Endothelial cell of umbilical vein (primary cell): ENCODE data around the gene ANKK1. TPM values are rescaled to one million over a fixed set of nuclear protein-coding genes. Genes with fewer than 3 reads are reported as not detected.

Experiments used
- BruUV-seq: library from RNA; stranded (reverse); fragments of 400-500 nt; replicated peaks from 2 replicates; lab custom pipeline; 2021; lab: Mats Ljungman, UMichigan
- CTCF ChIA-PET: fragments of 300-600, 350-600 bp; sonication (Branson Sonifier 250); formaldehyde crosslinking; loops from one replicate; lab custom pipeline; 2021; ENCODE audit warnings: antibody characterized with exemption, inconsistent platforms; lab: Charles Lee
- POLR2A ChIA-PET: fragments of 300-600, 350-600 bp; sonication (Branson Sonifier 250); formaldehyde crosslinking; loops from one replicate; lab custom pipeline; 2021; ENCODE audit warnings: antibody characterized with exemption, inconsistent platforms; lab: Charles Lee
- DNase-seq: peaks from one replicate; pipeline ENCODE4 v3.0.0-alpha.2; 2011; ENCODE audit warnings: low read depth, low spot score
- FAIRE-seq: peaks from 2 replicates; lab custom pipeline; 2011; peaks lifted over from hg19 to GRCh38; lab: Jason Lieb, UNC
- H2AFZ ChIP-seq: 2 replicates; pipeline ENCODE4 v1.6.0; 2012; ENCODE audit warnings: low read depth, low read length, control low read depth, inconsistent platforms
- H3K27ac ChIP-seq: 2 replicates; pipeline ENCODE4 v1.5.1; 2011; ENCODE audit warnings: low read depth, mild to moderate bottlenecking, control low read depth, low read length, moderate library complexity; ENCODE audit not compliant: insufficient read depth
- H3K27me3 ChIP-seq, 2 experiments: 2 replicates each; pipeline versions ENCODE4 v1.6.0 to v1.6.1; 2011; ENCODE audit warnings: low read length in 2 of 2, mixed read lengths in 1 of 2; ENCODE audit not compliant: control insufficient read depth in 2 of 2, insufficient read depth in 2 of 2
- H3K36me3 ChIP-seq, 2 experiments: 2 replicates in 1 of 2; 3 replicates in 1 of 2; pipeline ENCODE4 v1.5.1; 2011; ENCODE audit warnings: low read length in 2 of 2, mild to moderate bottlenecking in 1 of 2, moderate library complexity in 1 of 2; ENCODE audit not compliant: control insufficient read depth in 2 of 2, insufficient read depth in 2 of 2; ENCODE audit errors: extremely low read depth in 1 of 2
- H3K4me1 ChIP-seq: 3 replicates; pipeline ENCODE4 v1.5.1; 2011; ENCODE audit warnings: mild to moderate bottlenecking, low read length; ENCODE audit not compliant: control insufficient read depth, insufficient read depth; ENCODE audit errors: extremely low read depth
- H3K4me2 ChIP-seq: 2 replicates; pipeline ENCODE4 v1.6.1; 2011; ENCODE audit warnings: low read length, control low read depth, mixed read lengths; ENCODE audit not compliant: insufficient read depth
- H3K4me3 ChIP-seq, 3 experiments: fragments of 200-600 bp in 1 of 3; sonication (generic), shearing (Covaris generic) in 1 of 3; replicated peaks in 1 of 3; 2 replicates each; pipeline ENCODE4 v1.5.1; 2011 to 2016; ENCODE audit warnings: control low read depth in 3 of 3, low read length in 3 of 3, mild to moderate bottlenecking in 2 of 3, inconsistent platforms in 1 of 3, low read depth in 1 of 3, moderate library complexity in 1 of 3; ENCODE audit not compliant: insufficient read depth in 1 of 3
- H3K79me2 ChIP-seq: 2 replicates; pipeline ENCODE4 v1.6.0; 2012; ENCODE audit warnings: low read length, inconsistent platforms; ENCODE audit not compliant: control insufficient read depth, insufficient read depth
- H3K9ac ChIP-seq: replicated peaks from 2 replicates; pipeline ENCODE3; 2011; ENCODE audit warnings: low read length, control low read depth; ENCODE audit not compliant: insufficient read depth; ENCODE audit errors: extremely low read depth
- H3K9me1 ChIP-seq: replicated peaks from 3 replicates; pipeline ENCODE4 v1.6.0; 2011; ENCODE audit warnings: mild to moderate bottlenecking, low read length; ENCODE audit not compliant: control insufficient read depth, insufficient read depth; ENCODE audit errors: extremely low read depth
- H3K9me3 ChIP-seq: replicated peaks from 2 replicates; pipeline ENCODE4 v1.5.1; 2012; ENCODE audit warnings: low read length, inconsistent platforms; ENCODE audit not compliant: control insufficient read depth, insufficient read depth
- H4K20me1 ChIP-seq: replicated peaks from 2 replicates; pipeline ENCODE3; 2011; ENCODE audit warnings: mild to moderate bottlenecking, low read length; ENCODE audit not compliant: control insufficient read depth, insufficient read depth; ENCODE audit errors: extremely low read depth
- CTCF ChIP-seq, 2 donors: IDR thresholded peaks; 1 replicate in 1 of 2; 2 replicates in 1 of 2; pipeline ENCODE4 v1.5.1; 2011; ENCODE audit warnings: low read length in 2 of 2, mild to moderate bottlenecking in 2 of 2, moderate library complexity in 2 of 2, control low read depth in 1 of 2, inconsistent platforms in 1 of 2, low read depth in 1 of 2; ENCODE audit not compliant: insufficient read depth in 1 of 2; ENCODE audit errors: extremely low read depth in 1 of 2
- EZH2 ChIP-seq: IDR thresholded peaks from 2 replicates; pipeline ENCODE4 v1.6.1; 2012; ENCODE audit warnings: borderline replicate concordance, low read depth, mild to moderate bottlenecking, moderate library complexity, low read length, inconsistent platforms; ENCODE audit not compliant: severe bottlenecking
- FOS ChIP-seq: IDR thresholded peaks from 2 replicates; pipeline ENCODE4 v1.6.1; 2011; ENCODE audit warnings: mild to moderate bottlenecking, low read length, moderate library complexity, borderline replicate concordance; ENCODE audit not compliant: insufficient read depth
- GATA2 ChIP-seq: IDR thresholded peaks from 2 replicates; pipeline ENCODE4 v1.7.0; 2011; ENCODE audit warnings: low read depth, mild to moderate bottlenecking, moderate library complexity, mixed read lengths, low read length; ENCODE audit not compliant: insufficient read length, insufficient read depth
- JUN ChIP-seq: IDR thresholded peaks from 2 replicates; pipeline ENCODE4 v1.6.1; 2011; ENCODE audit warnings: borderline replicate concordance, low read depth; ENCODE audit not compliant: insufficient read length, insufficient read depth
- MAX ChIP-seq: IDR thresholded peaks from 2 replicates; pipeline ENCODE4 v1.6.1; 2011; ENCODE audit not compliant: insufficient read depth, insufficient read length
- MYC ChIP-seq: IDR thresholded peaks from one replicate; pipeline ENCODE4 v1.6.1; 2011; ENCODE audit warnings: mild to moderate bottlenecking, low read depth, low read length
- POLR2A ChIP-seq: IDR thresholded peaks from 2 replicates; pipeline ENCODE4 v1.6.1; 2012; ENCODE audit warnings: low read depth, mild to moderate bottlenecking, control low read depth, low read length
- POLR2AphosphoS5 ChIP-seq: IDR thresholded peaks from 2 replicates; pipeline ENCODE4 v1.6.1; 2012; ENCODE audit warnings: low read depth, mild to moderate bottlenecking, control low read depth, low read length, moderate library complexity; ENCODE audit not compliant: insufficient read depth
- dilution Hi-C: fragments of 300-500 bp; cut with MboI; formaldehyde crosslinking; loops from one replicate; pipeline ENCODE4 v1.15.0; 2019; ENCODE audit warnings: low sequenced_read_pairs; ENCODE audit not compliant: extremely low pct_ligation_motif_present
- intact Hi-C: fragments of 100-400 bp; cut with micrococcal nuclease; formaldehyde crosslinking; loops from one replicate; pipeline ENCODE4 v1.10.0; 2022
- polyA plus RNA-seq, 4 experiments: library from polyadenylated mRNA; depleted of rRNA in 3 of 4; stranded (reverse) in 3 of 4; unstranded in 1 of 4; fragments of >200 nt; gene quantifications; 2 replicates each; pipeline versions ENCODE4 v1.2.1 to v1.2.3, GENCODE V29; 2011 to 2012; ENCODE audit warnings: missing spikeins in 1 of 4
- total RNA-seq: library from RNA; stranded (reverse); gene quantifications from 2 replicates; pipeline ENCODE4 v1.2.3, GENCODE V29; 2021

Gene ANKK1
- total and polyA plus RNA-seq, 2 donors (not counting 3 experiments of a cell fraction or from before 2014, with no cell fraction given): not detected

DNA sequence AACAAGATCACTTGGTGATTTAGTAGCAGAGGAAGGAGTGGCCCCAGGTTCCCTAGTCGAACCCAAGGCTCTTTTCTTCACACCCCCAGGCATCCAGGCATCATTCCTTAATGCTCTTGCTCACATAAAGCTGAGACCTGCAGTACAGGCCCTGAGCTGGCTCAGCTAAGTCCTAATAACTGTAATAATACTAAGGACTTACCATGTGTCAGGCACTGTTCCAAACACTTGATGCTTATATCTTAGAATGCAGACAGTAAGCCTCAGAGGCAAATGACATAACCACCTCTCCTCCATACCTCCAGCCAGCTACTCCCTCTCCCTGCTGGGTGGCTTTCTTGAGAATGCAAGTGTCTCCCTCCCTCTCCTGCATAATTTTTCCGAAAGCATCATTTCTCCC is 33.2 kb downstream of the ANKK1 start:
- Histone ChIP-seq H3K79me2 (no peaks in the 10 kb centered on the region), H3K36me3 (no peaks in the 10 kb centered on the region), H3K27me3 (no peaks in the 10 kb centered on the region), H3K9me1 (no peaks in the 10 kb centered on the region), H2AFZ (no peak overlapping the region), H3K4me2 (no peak overlapping the region), H3K9me3 (no peaks in the 10 kb centered on the region), H3K27ac (no peak overlapping the region), H3K4me1 (no peaks in the 10 kb centered on the region), H3K9ac (no peak overlapping the region), H4K20me1 (no peaks in the 10 kb centered on the region), H3K4me3 (no peak overlapping the region)
- no peak for FAIRE-seq
- BruUV-seq: no TSS peak
- ChIA-PET POLR2A (no interaction called here), CTCF (no interaction called here)
- dilution Hi-C loops (no loop called here), intact Hi-C loops (no loop called here)
- TF ChIP-seq GATA2: no peak
- no peak for TF ChIP-seq CTCF (IDR thresholded peaks at IDR 0.05; ENCODE audit: extremely low read depth in 1 of 2, insufficient read depth in 1 of 2, low read depth in 1 of 2, low read length in 2 of 2)
- TF ChIP-seq FOS: no peak
- TF ChIP-seq POLR2AphosphoS5: no peak
- TF ChIP-seq POLR2A: no peak
- no peak for DNase-seq

- Histone ChIP-seq H3K4me1 (no peaks in the 10 kb centered on the region), H3K9ac (no peak overlapping the region), H3K9me1 (no peaks in the 10 kb centered on the region), H3K79me2 (no peaks in the 10 kb centered on the region), H3K4me3 (no peak overlapping the region), H3K36me3 (no peaks in the 10 kb centered on the region), H3K9me3 (no peaks in the 10 kb centered on the region), H3K4me2 (no peak overlapping the region), H3K27me3 (no peaks in the 10 kb centered on the region), H4K20me1 (no peaks in the 10 kb centered on the region), H3K27ac (no peak overlapping the region), H2AFZ (no peak overlapping the region)
- no TSS peak for BruUV-seq
- intact Hi-C loops (no loop called here), dilution Hi-C loops (no loop called here)
- DNase-seq (no peak), FAIRE-seq (no peak)
- no peak for TF ChIP-seq POLR2A
- TF ChIP-seq FOS: no peak
- TF ChIP-seq MYC: no peak
- no peak for TF ChIP-seq CTCF (IDR thresholded peaks at IDR 0.05; ENCODE audit: extremely low read depth in 1 of 2, insufficient read depth in 1 of 2, low read depth in 1 of 2, low read length in 2 of 2)
- no peak for TF ChIP-seq EZH2
- TF ChIP-seq MAX: no peak
- TF ChIP-seq POLR2AphosphoS5: no peak
- no peak for TF ChIP-seq GATA2
- no peak for TF ChIP-seq JUN
- POLR2A ChIA-PET: no interaction called here
- CTCF ChIA-PET: no interaction called here
Observed at GRCh38 chr11:113426686-113427085, 39.1 kb downstream of the ANKK1 start.
